T-cell (primary cell): Measurements from ENCODE around the gene MRPS25. TPM values are rescaled to one million over a fixed set of nuclear protein-coding genes. Genes with fewer than 3 reads are reported as not detected.

Experiments
- ATAC-seq, 4 experiments: fragments of 200-7000 bp in 3 of 4; fragments of 150-1000 bp in 1 of 4; cut with Tn5 transposase; replicated peaks in 1 of 4; 1 replicate in 3 of 4; 2 replicates in 1 of 4; pipeline ENCODE4 v1.10.0; 2021; ENCODE audit warnings: moderate library complexity in 3 of 4, mild to moderate bottlenecking in 2 of 4, moderate number of reproducible peaks in 1 of 4
- CTCF ChIA-PET, 2 donors: fragments of 300-600 bp; sonication (Branson Sonifier 250); formaldehyde crosslinking; loops; one replicate each; lab custom pipeline; 2022; ENCODE audit warnings: antibody characterized with exemption in 2 of 2; lab: Charles Lee
- POLR2A ChIA-PET, 2 donors: fragments of 300-600 bp; sonication (Branson Sonifier 250); formaldehyde crosslinking; loops; one replicate each; lab custom pipeline; 2022; ENCODE audit warnings: antibody characterized with exemption in 2 of 2; lab: Charles Lee
- DNase-seq, 35 experiments: peaks; one replicate each; pipeline versions ENCODE4 v3.0.0 to v3.0.0-alpha.2; 2013 to 2023
- H3K27ac ChIP-seq: one replicate; pipeline ENCODE4 v1.5.1; 2013; ENCODE audit warnings: low read length
- H3K27me3 ChIP-seq, 2 experiments: replicated peaks in 1 of 2; 1 replicate in 1 of 2; 2 replicates in 1 of 2; pipeline versions ENCODE4 v1.6.1 to v1.7.0; 2013; ENCODE audit warnings: low read length in 1 of 2, mixed read lengths in 1 of 2; ENCODE audit not compliant: control insufficient read depth in 2 of 2, insufficient read depth in 2 of 2; ENCODE audit errors: extremely low read depth in 1 of 2
- H3K36me3 ChIP-seq, 2 donors: 1 replicate in 1 of 2; 2 replicates in 1 of 2; pipeline versions ENCODE4 v1.6.1 to v1.7.0; 2013; ENCODE audit warnings: low read length in 1 of 2; ENCODE audit not compliant: control insufficient read depth in 2 of 2, insufficient read depth in 1 of 2; ENCODE audit errors: extremely low read depth in 1 of 2
- H3K4me1 ChIP-seq, 2 experiments: 1 replicate in 1 of 2; 2 replicates in 1 of 2; pipeline versions ENCODE4 v1.6.1 to v1.7.0; 2013; ENCODE audit warnings: low read length in 2 of 2, mixed read lengths in 1 of 2; ENCODE audit not compliant: insufficient read depth in 2 of 2, control insufficient read depth in 1 of 2; ENCODE audit errors: extremely low read depth in 1 of 2
- H3K4me3 ChIP-seq, 2 donors: 1 replicate in 1 of 2; 2 replicates in 1 of 2; pipeline versions ENCODE4 v1.5.1 to v1.7.0; 2013; ENCODE audit warnings: mild to moderate bottlenecking in 2 of 2, low read length in 1 of 2, moderate library complexity in 1 of 2; ENCODE audit not compliant: control insufficient read depth in 1 of 2; ENCODE audit errors: extremely low read depth in 1 of 2
- H3K9me3 ChIP-seq: 2 replicates; pipeline ENCODE4 v1.7.0; 2013
- H3K27ac Mint-ChIP-seq, 2 donors: one replicate each; pipeline ENCODE4 v1.8.0; 2020 to 2021; ENCODE audit warnings: mild to moderate bottlenecking in 2 of 2, mixed read lengths in 2 of 2
- H3K27me3 Mint-ChIP-seq, 2 donors: one replicate each; pipeline ENCODE4 v1.8.0; 2021 to 2022; ENCODE audit warnings: mixed read lengths in 2 of 2
- H3K36me3 Mint-ChIP-seq: one replicate; pipeline ENCODE4 v1.8.0; 2021; ENCODE audit warnings: mixed read lengths
- H3K4me1 Mint-ChIP-seq, 3 donors: one replicate each; pipeline ENCODE4 v1.8.0; 2020 to 2022; ENCODE audit warnings: mixed read lengths in 3 of 3, mild to moderate bottlenecking in 1 of 3
- H3K4me3 Mint-ChIP-seq, 3 donors: one replicate each; pipeline ENCODE4 v1.8.0; 2020 to 2022; ENCODE audit warnings: mild to moderate bottlenecking in 3 of 3, mixed read lengths in 3 of 3, moderate library complexity in 3 of 3
- H3K9me3 Mint-ChIP-seq, 3 donors: one replicate each; pipeline ENCODE4 v1.8.0; 2020 to 2022; ENCODE audit warnings: mixed read lengths in 3 of 3
- WGBS: methylation state at CpG from one replicate; pipeline ENCODE4 v1.1.5; 2013; ENCODE audit warnings: missing lambda C conversion rate; ENCODE audit not compliant: insufficient coverage; 5-methylcytosine and 5-hydroxymethylcytosine counted together
- total RNA-seq, 35 experiments: library from RNA in 6 of 35; stranded (reverse) in 6 of 35; fragments of 120-200 nt in 1 of 35; gene quantifications; one replicate each; pipeline versions ENCODE4 v1.2.1 to v1.2.4 and lab custom pipeline; 2013 to 2026

Gene MRPS25
- total RNA-seq, 5 donors from 2014 or later (not counting 1 experiment from before 2014, with no cell fraction given): 55.7 to 102 (median 87.3) TPM

DNA sequence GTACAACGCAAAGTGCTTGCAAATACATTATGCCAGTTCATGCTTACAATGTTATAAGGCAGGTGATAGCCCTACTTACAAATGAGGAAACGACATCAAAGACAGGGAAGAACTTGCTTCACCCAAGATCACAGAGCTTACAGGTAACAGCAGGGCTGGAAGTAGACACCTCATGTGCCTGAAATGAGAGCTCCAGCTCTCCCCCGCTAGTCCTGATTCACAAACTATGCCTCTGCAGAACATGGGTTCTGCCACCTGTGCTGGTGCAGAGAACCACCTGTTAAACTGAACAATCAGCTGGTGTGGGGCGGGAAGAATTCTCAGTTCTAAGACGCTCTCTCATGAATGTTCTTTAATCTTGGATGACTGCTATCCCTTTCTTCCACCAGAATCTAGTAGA, 26.5 kb upstream of the MRPS25 start:
- Mint-ChIP-seq H3K4me3 (no peak overlapping the region), H3K9me3 (no peaks in the 10 kb centered on the region), H3K4me1 (peaks cover 0 to 14% (median 8%) of the 10 kb centered on the region in 3 donors), H3K27ac (no peak overlapping the region), H3K27me3 (no peaks in the 10 kb centered on the region), H3K36me3 (peaks cover 45% of the 10 kb centered on the region)
- Histone ChIP-seq H3K4me3 (no peak overlapping the region), H3K36me3 (peaks cover 3 to 77% of the 10 kb centered on the region in 2 donors), H3K4me1 (no peaks in the 10 kb centered on the region), H3K9me3 (no peaks in the 10 kb centered on the region), H3K27ac (no peak overlapping the region), H3K27me3 (no peaks in the 10 kb centered on the region)
- POLR2A ChIA-PET: interaction anchor here (0.6 to 1.0 kb wide), 2 partner anchors 27 to 111 kb away, joined by 3 to 4 read pairs; partner anchors contain the start of gene MRPS25 (in 1 of the 2)
- ATAC-seq (no peak), DNase-seq (no peak)
- CTCF ChIA-PET: no interaction called here
- WGBS: 57% methylated on average over 3 of the region's 5 CpGs

DNA sequence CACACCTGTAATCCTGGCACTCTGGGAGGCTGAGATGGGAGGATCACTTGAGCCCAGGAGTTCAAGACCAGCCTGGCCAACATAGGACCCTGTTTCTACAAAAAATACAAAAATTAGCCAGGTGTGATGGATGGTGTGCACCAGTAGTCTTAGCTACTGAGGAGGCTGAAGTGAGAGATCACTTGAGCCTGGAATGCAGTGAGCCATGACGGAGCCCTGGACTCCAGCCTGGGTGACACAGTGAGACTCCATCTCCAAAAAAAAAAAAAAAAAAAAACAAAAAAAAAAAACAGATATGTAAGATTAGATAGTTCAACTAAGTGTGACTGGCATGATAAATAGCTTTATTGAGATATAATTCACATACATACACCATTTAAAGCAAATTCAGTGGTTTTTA, 24.1 kb upstream of the MRPS25 start:
- H3K4me1 ChIP-seq: no peaks in the 10 kb centered on the region
- no peaks in the 10 kb centered on the region for H3K27me3 Mint-ChIP-seq
- H3K4me3 ChIP-seq: no peak overlapping the region
- ATAC-seq (no peak), DNase-seq (no peak)
- ChIA-PET POLR2A (interaction anchor here in 1 of 2 donors (0.6 to 0.7 kb wide), 3 partner anchors 204 to 1179 kb away, joined by 5 to 15 read pairs (median 8); no protein-coding TSS in a partner anchor), CTCF (interaction anchor here in 1 of 2 donors (0.7 kb wide), 1 partner anchor 244 kb away, joined by 6 read pairs; no protein-coding TSS in a partner anchor)
- no peaks in the 10 kb centered on the region for H3K9me3 ChIP-seq
- H3K4me1 Mint-ChIP-seq: peaks cover 0 to 8% (median 4%) of the 10 kb centered on the region in 3 donors
- no peak overlapping the region for H3K27ac ChIP-seq
- peaks cover 44% of the 10 kb centered on the region for H3K36me3 Mint-ChIP-seq
- H3K27ac Mint-ChIP-seq: no peak overlapping the region
- no peak overlapping the region for H3K4me3 Mint-ChIP-seq
- no peaks in the 10 kb centered on the region for H3K27me3 ChIP-seq
- no peaks in the 10 kb centered on the region for H3K9me3 Mint-ChIP-seq
- no CpG with 5 or more reads among the region's 1 CpG for WGBS
- H3K36me3 ChIP-seq: peaks cover 5 to 77% of the 10 kb centered on the region in 2 donors

DNA sequence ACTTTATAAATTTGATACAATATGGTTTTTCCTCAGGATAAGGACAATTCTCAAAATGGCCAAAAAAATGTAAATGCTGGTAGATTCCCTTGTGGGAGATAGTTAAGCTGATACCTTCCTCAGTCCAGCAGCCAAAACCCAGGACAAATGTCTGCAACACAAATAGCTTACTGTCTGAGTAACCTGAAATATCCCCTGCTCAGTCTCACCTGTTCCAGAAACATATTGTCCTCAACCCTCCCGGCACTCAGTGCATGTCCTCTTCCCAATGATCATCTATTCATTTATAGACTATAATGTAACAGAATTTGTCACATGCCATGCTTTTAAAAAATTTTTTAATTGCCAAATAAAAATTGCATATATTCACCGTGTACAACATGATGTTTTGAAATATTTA, 21.6 kb upstream of the MRPS25 start:
- H3K36me3 Mint-ChIP-seq: peaks cover 58% of the 10 kb centered on the region
- Histone ChIP-seq H3K4me1 (no peaks in the 10 kb centered on the region), H3K4me3 (no peak overlapping the region), H3K36me3 (peaks cover 17 to 77% of the 10 kb centered on the region in 2 donors), H3K9me3 (no peaks in the 10 kb centered on the region), H3K27ac (no peak overlapping the region), H3K27me3 (no peaks in the 10 kb centered on the region)
- WGBS: no CpG with 5 or more reads among the region's 2 CpGs
- ChIA-PET POLR2A (no interaction called here), CTCF (interaction anchor here in 1 of 2 donors (0.6 kb wide), 1 partner anchor 65 kb away, joined by 5 read pairs; no protein-coding TSS in a partner anchor)
- H3K4me1 Mint-ChIP-seq: peaks cover 5 to 10% (median 6%) of the 10 kb centered on the region in 3 donors
- no peak overlapping the region for H3K4me3 Mint-ChIP-seq
- H3K9me3 Mint-ChIP-seq: no peaks in the 10 kb centered on the region
- no peak for DNase-seq
- no peaks in the 10 kb centered on the region for H3K27me3 Mint-ChIP-seq
- ATAC-seq: no peak
- H3K27ac Mint-ChIP-seq: no peak overlapping the region

DNA sequence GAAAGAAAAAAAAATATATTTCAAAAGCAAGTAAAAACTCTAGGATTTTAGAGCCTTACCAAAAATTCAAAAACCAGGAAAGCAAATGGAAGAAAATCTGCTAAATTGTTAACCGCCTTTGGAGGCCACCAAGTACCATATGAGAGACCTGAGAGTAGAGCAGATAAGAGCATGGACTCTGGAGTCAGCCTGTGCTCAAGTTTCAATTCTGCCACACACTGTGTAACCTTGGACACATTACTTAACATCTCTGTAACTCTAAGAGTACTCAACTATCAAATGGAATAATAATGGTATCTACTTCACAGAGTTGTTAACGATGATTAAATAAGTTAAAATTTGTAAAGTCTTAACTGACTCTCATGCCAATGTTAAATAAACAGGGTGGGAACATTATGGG, 21.1 kb upstream of the MRPS25 start:
- H3K27ac ChIP-seq: no peak overlapping the region
- no peaks in the 10 kb centered on the region for H3K4me1 ChIP-seq
- Mint-ChIP-seq H3K27me3 (no peaks in the 10 kb centered on the region), H3K9me3 (no peaks in the 10 kb centered on the region), H3K4me3 (no peak overlapping the region), H3K27ac (no peak overlapping the region), H3K36me3 (peaks cover 60% of the 10 kb centered on the region), H3K4me1 (peaks cover 3 to 7% (median 6%) of the 10 kb centered on the region in 3 donors)
- CTCF ChIA-PET: interaction anchor here in 1 of 2 donors (0.6 to 0.7 kb wide), 2 partner anchors 64 to 972 kb away, joined by 3 to 5 read pairs; no protein-coding TSS in a partner anchor
- H3K36me3 ChIP-seq: peaks cover 17 to 77% of the 10 kb centered on the region in 2 donors
- no peaks in the 10 kb centered on the region for H3K27me3 ChIP-seq
- WGBS: no CpG with 5 or more reads among the region's 2 CpGs
- no peak for ATAC-seq
- no peak for DNase-seq
- no peaks in the 10 kb centered on the region for H3K9me3 ChIP-seq
- no peak overlapping the region for H3K4me3 ChIP-seq
- POLR2A ChIA-PET: no interaction called here

DNA sequence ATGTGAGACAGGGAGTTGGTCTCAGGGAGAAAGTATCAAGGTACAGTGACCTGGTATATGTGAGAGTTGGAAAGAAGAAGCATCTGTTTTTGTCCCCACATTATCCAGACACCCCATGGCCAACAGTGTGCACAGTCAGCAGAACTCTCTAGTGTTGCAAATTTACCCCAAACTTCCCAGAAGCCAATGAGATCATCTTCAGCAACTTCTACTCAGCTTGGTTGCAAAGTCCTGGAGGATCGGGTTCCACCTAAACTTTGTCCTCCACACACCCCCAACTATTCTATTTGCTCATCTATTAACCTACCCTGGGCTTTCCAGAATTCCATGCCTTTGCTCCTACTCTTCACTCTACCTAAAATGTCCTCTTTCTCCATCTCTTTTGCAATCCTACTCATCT, 18.1 kb upstream of the MRPS25 start:
- no peak overlapping the region for H3K4me3 ChIP-seq
- POLR2A ChIA-PET: no interaction called here
- ATAC-seq: no peak
- Mint-ChIP-seq H3K27me3 (no peaks in the 10 kb centered on the region), H3K36me3 (peaks cover 71% of the 10 kb centered on the region), H3K9me3 (no peaks in the 10 kb centered on the region), H3K4me1 (peaks cover 2 to 6% (median 3%) of the 10 kb centered on the region in 3 donors), H3K4me3 (no peak overlapping the region), H3K27ac (no peak overlapping the region)
- no peaks in the 10 kb centered on the region for H3K27me3 ChIP-seq
- DNase-seq: no peak
- no peak overlapping the region for H3K27ac ChIP-seq
- H3K4me1 ChIP-seq: no peaks in the 10 kb centered on the region
- H3K9me3 ChIP-seq: no peaks in the 10 kb centered on the region
- H3K36me3 ChIP-seq: peaks cover 17 to 86% of the 10 kb centered on the region in 2 donors
- CTCF ChIA-PET: no interaction called here
- 92% methylated on average over 1 of the region's 1 CpG for WGBS

DNA sequence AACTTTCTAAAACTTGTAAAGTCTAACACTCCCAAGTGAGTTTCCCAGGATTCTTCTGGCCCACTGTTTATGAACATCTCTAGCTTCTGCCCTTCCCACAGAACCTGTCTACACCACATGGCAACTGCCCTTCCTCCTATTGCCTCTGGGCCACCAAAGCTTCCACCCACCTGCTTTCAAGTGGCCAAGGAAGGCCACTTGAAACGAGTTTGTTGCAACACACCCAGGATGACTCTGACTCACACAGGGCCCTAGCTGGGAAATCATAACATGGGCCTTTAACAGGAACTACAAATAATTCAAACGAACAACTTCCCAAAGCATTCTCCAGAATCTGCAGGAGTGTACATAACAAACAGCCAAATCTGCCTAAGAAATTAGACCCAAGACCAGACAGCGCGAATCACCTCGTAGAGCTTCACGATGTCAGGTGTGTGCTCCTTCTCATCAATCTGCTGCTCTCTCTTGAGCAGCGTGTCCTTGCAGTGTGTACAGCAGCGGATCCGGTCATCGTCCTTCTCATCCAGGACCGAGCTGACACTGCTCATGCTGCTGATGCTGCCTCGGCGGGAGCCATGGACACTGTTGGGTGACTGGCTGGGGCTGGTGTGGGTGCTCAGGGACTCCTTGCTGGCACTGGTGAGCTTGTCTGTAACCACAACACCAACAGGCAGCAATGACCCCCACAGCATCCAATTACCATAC, 17.0 kb upstream of the MRPS25 start:
- H3K27ac Mint-ChIP-seq: no peak overlapping the region
- DNase-seq: no peak
- peaks cover 19 to 90% of the 10 kb centered on the region in 2 donors for H3K36me3 ChIP-seq
- H3K4me3 ChIP-seq: no peak overlapping the region
- H3K4me3 Mint-ChIP-seq: no peak overlapping the region
- ATAC-seq: no peak
- WGBS: 91% methylated on average over 6 of the region's 13 CpGs
- H3K9me3 ChIP-seq: no peaks in the 10 kb centered on the region
- CTCF ChIA-PET: no interaction called here
- H3K36me3 Mint-ChIP-seq: peaks cover 78% of the 10 kb centered on the region
- H3K27me3 Mint-ChIP-seq: no peaks in the 10 kb centered on the region
- H3K4me1 ChIP-seq: no peaks in the 10 kb centered on the region
- no peaks in the 10 kb centered on the region for H3K27me3 ChIP-seq
- H3K27ac ChIP-seq: no peak overlapping the region
- POLR2A ChIA-PET: no interaction called here
- no peaks in the 10 kb centered on the region for H3K9me3 Mint-ChIP-seq
- H3K4me1 Mint-ChIP-seq: peaks cover 1 to 6% (median 2%) of the 10 kb centered on the region in 3 donors
